ENCODE results near the gene PMM2. TPM values are rescaled to one million over a fixed set of nuclear protein-coding genes. Genes with fewer than 3 reads are reported as not detected.

The PMM2 gene
- total and polyA plus RNA-seq, 9 of the 15 experiments (the other 6 are each of a cell fraction or from before 2014, with no cell fraction given), result 5.6 to 42.7 (median 25.9) TPM

DNA sequence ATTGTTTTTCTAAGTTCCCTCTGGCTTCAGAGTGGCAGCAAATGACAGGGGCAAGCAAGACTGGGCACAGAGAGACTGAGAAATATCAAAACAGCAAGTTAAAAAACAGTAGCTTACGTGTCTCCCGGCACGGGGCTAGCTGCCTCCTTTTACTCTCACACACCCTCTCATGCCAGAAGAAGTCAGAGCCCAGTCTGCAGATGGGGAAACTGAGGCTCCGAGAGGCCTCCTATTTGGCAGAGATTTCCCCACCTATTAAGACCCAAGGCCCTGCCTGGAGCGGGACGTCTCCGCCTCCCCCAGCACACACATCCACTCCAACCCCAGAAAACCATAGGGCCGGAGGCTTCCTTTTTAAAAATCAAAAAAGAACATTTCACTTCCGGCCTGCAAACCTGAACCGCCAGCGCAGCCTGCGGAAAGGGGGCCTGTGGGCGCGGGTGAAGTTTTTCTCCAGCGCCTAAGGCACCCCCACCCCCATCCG, 70.3 kb downstream of the PMM2 start (continued):
- TF ChIP-seq, protein P1, sequence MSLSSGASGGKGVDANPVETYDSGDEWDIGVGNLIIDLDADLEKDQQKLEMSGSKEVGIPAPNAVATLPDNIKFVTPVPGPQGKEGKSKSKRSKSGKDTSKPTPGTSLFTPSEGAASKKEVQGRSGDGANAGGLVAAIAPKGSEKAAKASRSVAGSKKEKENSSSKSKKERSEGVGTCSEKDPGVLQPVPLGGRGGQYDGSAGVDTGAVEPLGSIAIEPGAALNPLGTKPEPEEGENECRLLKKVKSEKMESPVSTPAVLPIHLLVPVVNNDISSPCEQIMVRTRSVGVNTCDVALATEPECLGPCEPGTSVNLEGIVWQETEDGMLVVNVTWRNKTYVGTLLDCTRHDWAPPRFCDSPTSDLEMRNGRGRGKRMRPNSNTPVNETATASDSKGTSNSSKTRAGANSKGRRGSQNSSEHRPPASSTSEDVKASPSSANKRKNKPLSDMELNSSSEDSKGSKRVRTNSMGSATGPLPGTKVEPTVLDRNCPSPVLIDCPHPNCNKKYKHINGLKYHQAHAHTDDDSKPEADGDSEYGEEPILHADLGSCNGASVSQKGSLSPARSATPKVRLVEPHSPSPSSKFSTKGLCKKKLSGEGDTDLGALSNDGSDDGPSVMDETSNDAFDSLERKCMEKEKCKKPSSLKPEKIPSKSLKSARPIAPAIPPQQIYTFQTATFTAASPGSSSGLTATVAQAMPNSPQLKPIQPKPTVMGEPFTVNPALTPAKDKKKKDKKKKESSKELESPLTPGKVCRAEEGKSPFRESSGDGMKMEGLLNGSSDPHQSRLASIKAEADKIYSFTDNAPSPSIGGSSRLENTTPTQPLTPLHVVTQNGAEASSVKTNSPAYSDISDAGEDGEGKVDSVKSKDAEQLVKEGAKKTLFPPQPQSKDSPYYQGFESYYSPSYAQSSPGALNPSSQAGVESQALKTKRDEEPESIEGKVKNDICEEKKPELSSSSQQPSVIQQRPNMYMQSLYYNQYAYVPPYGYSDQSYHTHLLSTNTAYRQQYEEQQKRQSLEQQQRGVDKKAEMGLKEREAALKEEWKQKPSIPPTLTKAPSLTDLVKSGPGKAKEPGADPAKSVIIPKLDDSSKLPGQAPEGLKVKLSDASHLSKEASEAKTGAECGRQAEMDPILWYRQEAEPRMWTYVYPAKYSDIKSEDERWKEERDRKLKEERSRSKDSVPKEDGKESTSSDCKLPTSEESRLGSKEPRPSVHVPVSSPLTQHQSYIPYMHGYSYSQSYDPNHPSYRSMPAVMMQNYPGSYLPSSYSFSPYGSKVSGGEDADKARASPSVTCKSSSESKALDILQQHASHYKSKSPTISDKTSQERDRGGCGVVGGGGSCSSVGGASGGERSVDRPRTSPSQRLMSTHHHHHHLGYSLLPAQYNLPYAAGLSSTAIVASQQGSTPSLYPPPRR (CRISPR knock-in tag; IDR thresholded peaks at IDR 0.05; ENCODE audit: borderline replicate concordance), result no peak
- TF ChIP-seq SIRT6 (IDR thresholded peaks at IDR 0.05; ENCODE audit: low read depth, low read length), result no peak
- no peak for TF ChIP-seq SP1 (CRISPR knock-in tag; IDR thresholded peaks at IDR 0.05)
- TF ChIP-seq, protein P2, sequence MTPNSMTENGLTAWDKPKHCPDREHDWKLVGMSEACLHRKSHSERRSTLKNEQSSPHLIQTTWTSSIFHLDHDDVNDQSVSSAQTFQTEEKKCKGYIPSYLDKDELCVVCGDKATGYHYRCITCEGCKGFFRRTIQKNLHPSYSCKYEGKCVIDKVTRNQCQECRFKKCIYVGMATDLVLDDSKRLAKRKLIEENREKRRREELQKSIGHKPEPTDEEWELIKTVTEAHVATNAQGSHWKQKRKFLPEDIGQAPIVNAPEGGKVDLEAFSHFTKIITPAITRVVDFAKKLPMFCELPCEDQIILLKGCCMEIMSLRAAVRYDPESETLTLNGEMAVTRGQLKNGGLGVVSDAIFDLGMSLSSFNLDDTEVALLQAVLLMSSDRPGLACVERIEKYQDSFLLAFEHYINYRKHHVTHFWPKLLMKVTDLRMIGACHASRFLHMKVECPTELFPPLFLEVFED (CRISPR knock-in tag; conservative IDR thresholded peaks at IDR 0.05), result no peak
- TF ChIP-seq ZNF316 (IDR thresholded peaks at IDR 0.05), result no peak
- 0 out of 2 replicates have a peak, but pooled peaks have one; percentile 41 for TF ChIP-seq ETV1 (tag; conservative IDR thresholded peaks at IDR 0.05; ENCODE audit: low read depth)
- TF ChIP-seq PHF21A (IDR thresholded peaks at IDR 0.05; ENCODE audit: borderline replicate concordance, low read depth), result peak; percentile 87; the same call in 1 of the 2 replicates
- TF ChIP-seq SPI1 (IDR thresholded peaks at IDR 0.05; ENCODE audit: borderline replicate concordance, low read depth, low read length), result no peak
- TF ChIP-seq, protein P3, sequence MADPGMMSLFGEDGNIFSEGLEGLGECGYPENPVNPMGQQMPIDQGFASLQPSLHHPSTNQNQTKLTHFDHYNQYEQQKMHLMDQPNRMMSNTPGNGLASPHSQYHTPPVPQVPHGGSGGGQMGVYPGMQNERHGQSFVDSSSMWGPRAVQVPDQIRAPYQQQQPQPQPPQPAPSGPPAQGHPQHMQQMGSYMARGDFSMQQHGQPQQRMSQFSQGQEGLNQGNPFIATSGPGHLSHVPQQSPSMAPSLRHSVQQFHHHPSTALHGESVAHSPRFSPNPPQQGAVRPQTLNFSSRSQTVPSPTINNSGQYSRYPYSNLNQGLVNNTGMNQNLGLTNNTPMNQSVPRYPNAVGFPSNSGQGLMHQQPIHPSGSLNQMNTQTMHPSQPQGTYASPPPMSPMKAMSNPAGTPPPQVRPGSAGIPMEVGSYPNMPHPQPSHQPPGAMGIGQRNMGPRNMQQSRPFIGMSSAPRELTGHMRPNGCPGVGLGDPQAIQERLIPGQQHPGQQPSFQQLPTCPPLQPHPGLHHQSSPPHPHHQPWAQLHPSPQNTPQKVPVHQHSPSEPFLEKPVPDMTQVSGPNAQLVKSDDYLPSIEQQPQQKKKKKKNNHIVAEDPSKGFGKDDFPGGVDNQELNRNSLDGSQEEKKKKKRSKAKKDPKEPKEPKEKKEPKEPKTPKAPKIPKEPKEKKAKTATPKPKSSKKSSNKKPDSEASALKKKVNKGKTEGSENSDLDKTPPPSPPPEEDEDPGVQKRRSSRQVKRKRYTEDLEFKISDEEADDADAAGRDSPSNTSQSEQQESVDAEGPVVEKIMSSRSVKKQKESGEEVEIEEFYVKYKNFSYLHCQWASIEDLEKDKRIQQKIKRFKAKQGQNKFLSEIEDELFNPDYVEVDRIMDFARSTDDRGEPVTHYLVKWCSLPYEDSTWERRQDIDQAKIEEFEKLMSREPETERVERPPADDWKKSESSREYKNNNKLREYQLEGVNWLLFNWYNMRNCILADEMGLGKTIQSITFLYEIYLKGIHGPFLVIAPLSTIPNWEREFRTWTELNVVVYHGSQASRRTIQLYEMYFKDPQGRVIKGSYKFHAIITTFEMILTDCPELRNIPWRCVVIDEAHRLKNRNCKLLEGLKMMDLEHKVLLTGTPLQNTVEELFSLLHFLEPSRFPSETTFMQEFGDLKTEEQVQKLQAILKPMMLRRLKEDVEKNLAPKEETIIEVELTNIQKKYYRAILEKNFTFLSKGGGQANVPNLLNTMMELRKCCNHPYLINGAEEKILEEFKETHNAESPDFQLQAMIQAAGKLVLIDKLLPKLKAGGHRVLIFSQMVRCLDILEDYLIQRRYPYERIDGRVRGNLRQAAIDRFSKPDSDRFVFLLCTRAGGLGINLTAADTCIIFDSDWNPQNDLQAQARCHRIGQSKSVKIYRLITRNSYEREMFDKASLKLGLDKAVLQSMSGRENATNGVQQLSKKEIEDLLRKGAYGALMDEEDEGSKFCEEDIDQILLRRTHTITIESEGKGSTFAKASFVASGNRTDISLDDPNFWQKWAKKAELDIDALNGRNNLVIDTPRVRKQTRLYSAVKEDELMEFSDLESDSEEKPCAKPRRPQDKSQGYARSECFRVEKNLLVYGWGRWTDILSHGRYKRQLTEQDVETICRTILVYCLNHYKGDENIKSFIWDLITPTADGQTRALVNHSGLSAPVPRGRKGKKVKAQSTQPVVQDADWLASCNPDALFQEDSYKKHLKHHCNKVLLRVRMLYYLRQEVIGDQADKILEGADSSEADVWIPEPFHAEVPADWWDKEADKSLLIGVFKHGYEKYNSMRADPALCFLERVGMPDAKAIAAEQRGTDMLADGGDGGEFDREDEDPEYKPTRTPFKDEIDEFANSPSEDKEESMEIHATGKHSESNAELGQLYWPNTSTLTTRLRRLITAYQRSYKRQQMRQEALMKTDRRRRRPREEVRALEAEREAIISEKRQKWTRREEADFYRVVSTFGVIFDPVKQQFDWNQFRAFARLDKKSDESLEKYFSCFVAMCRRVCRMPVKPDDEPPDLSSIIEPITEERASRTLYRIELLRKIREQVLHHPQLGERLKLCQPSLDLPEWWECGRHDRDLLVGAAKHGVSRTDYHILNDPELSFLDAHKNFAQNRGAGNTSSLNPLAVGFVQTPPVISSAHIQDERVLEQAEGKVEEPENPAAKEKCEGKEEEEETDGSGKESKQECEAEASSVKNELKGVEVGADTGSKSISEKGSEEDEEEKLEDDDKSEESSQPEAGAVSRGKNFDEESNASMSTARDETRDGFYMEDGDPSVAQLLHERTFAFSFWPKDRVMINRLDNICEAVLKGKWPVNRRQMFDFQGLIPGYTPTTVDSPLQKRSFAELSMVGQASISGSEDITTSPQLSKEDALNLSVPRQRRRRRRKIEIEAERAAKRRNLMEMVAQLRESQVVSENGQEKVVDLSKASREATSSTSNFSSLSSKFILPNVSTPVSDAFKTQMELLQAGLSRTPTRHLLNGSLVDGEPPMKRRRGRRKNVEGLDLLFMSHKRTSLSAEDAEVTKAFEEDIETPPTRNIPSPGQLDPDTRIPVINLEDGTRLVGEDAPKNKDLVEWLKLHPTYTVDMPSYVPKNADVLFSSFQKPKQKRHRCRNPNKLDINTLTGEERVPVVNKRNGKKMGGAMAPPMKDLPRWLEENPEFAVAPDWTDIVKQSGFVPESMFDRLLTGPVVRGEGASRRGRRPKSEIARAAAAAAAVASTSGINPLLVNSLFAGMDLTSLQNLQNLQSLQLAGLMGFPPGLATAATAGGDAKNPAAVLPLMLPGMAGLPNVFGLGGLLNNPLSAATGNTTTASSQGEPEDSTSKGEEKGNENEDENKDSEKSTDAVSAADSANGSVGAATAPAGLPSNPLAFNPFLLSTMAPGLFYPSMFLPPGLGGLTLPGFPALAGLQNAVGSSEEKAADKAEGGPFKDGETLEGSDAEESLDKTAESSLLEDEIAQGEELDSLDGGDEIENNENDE (IDR thresholded peaks at IDR 0.05; ENCODE audit: low read depth, low read length), result no peak
- no peak for TF ChIP-seq CBFA2T3 (IDR thresholded peaks at IDR 0.05)
- TF ChIP-seq ZNF124 (CRISPR knock-in tag; IDR thresholded peaks at IDR 0.05), result no peak

All from K562 (cell line).